ENCODE results near the gene TAF4B. TPM values are rescaled to one million over a fixed set of nuclear protein-coding genes. Genes with fewer than 3 reads are reported as not detected.
"Not testable (repeated sequence)": the region's sequence is repeated elsewhere in the genome, so short reads cannot be mapped to it uniquely, and the experiment has no call there.

Gene TAF4B
- total RNA-seq, 1 donor from 2014 or later: 3.2 TPM

- no peak overlapping the region for H3K9ac ChIP-seq (ENCODE audit: low read length)
- no peaks in the 10 kb centered on the region for H3K79me2 ChIP-seq (ENCODE audit: insufficient read depth, low read length)
- no peak overlapping the region for H3K4me3 ChIP-seq (ENCODE audit: insufficient read depth, low read depth, low read length)
- no peaks in the 10 kb centered on the region for H4K20me1 ChIP-seq (ENCODE audit: insufficient read depth, low read length)
- no peak overlapping the region for H3K27ac ChIP-seq (ENCODE audit: low read depth, low read length)
- TF ChIP-seq EZH2 (IDR thresholded peaks at IDR 0.05; ENCODE audit: insufficient read depth, low read length) (no peak), CTCF (IDR thresholded peaks at IDR 0.05; ENCODE audit: insufficient read depth, low read depth, low read length) (no peak)
- no peaks in the 10 kb centered on the region for H3K27me3 ChIP-seq (ENCODE audit: insufficient read depth, low read length)
- no peak overlapping the region for H3K4me2 ChIP-seq (ENCODE audit: low read length)
- H3K4me1 ChIP-seq (ENCODE audit: insufficient read depth, low read length): no peaks in the 10 kb centered on the region
- H3K9me3 ChIP-seq (ENCODE audit: insufficient read depth, low read depth, low read length): no peaks in the 10 kb centered on the region
- no peak for FAIRE-seq
- H2AFZ ChIP-seq (ENCODE audit: low read depth, low read length): no peak overlapping the region
- H3K36me3 ChIP-seq (ENCODE audit: insufficient read depth, low read length): no peaks in the 10 kb centered on the region
- Mint-ChIP-seq H3K9me3 (ENCODE audit: unreplicated experiment) (no peaks in the 10 kb centered on the region), H3K27ac (ENCODE audit: unreplicated experiment) (no peak overlapping the region), H3K4me3 (ENCODE audit: unreplicated experiment) (no peak overlapping the region), H3K4me1 (ENCODE audit: low read depth, unreplicated experiment) (no peaks in the 10 kb centered on the region), H3K36me3 (ENCODE audit: low read depth, unreplicated experiment) (no peaks in the 10 kb centered on the region), H3K27me3 (ENCODE audit: low read depth, unreplicated experiment) (no peaks in the 10 kb centered on the region)
- no peak for DNase-seq (ENCODE audit: low read depth)
Measured at GRCh38 chr18:26376105-26376504, 149.9 kb downstream of the TAF4B start.

- H3K4me3 Mint-ChIP-seq (ENCODE audit: unreplicated experiment): no peak overlapping the region
Measured at GRCh38 chr18:26378701-26379100, 152.5 kb downstream of the TAF4B start.

GRCh38 chr18:26381555-26381954 lies 155.3 kb downstream of the TAF4B start:
- H3K4me1 ChIP-seq (ENCODE audit: insufficient read depth, low read length); H3K9ac ChIP-seq (ENCODE audit: low read length); H3K4me3 ChIP-seq (ENCODE audit: insufficient read depth, low read depth, low read length); FAIRE-seq; H3K27me3 ChIP-seq (ENCODE audit: insufficient read depth, low read length); H2AFZ ChIP-seq (ENCODE audit: low read depth, low read length); H3K36me3 ChIP-seq (ENCODE audit: insufficient read depth, low read length); H3K27ac Mint-ChIP-seq (ENCODE audit: unreplicated experiment); H4K20me1 ChIP-seq (ENCODE audit: insufficient read depth, low read length); H3K4me1 Mint-ChIP-seq (ENCODE audit: low read depth, unreplicated experiment); DNase-seq (ENCODE audit: low read depth); H3K79me2 ChIP-seq (ENCODE audit: insufficient read depth, low read length); H3K27me3 Mint-ChIP-seq (ENCODE audit: low read depth, unreplicated experiment); H3K9me3 ChIP-seq (ENCODE audit: insufficient read depth, low read depth, low read length); H3K36me3 Mint-ChIP-seq (ENCODE audit: low read depth, unreplicated experiment); H3K9me3 Mint-ChIP-seq (ENCODE audit: unreplicated experiment); H3K4me2 ChIP-seq (ENCODE audit: low read length); H3K4me3 Mint-ChIP-seq (ENCODE audit: unreplicated experiment); H3K27ac ChIP-seq (ENCODE audit: low read depth, low read length): not testable (repeated sequence)

More at GRCh38 chr18:26378701-26379100, 152.5 kb downstream of the TAF4B start:
- no peak for TF ChIP-seq CTCF (IDR thresholded peaks at IDR 0.05; ENCODE audit: insufficient read depth, low read depth, low read length)
- no peak for TF ChIP-seq EZH2 (IDR thresholded peaks at IDR 0.05; ENCODE audit: insufficient read depth, low read length)
- H3K36me3 Mint-ChIP-seq (ENCODE audit: low read depth, unreplicated experiment): no peaks in the 10 kb centered on the region
- H3K27ac Mint-ChIP-seq (ENCODE audit: unreplicated experiment): no peak overlapping the region
- H3K4me1 Mint-ChIP-seq (ENCODE audit: low read depth, unreplicated experiment): no peaks in the 10 kb centered on the region
- no peak for DNase-seq (ENCODE audit: low read depth)
- no peak overlapping the region for H3K9ac ChIP-seq (ENCODE audit: low read length)
- H3K4me3 ChIP-seq (ENCODE audit: insufficient read depth, low read depth, low read length): no peak overlapping the region
- H3K4me2 ChIP-seq (ENCODE audit: low read length): no peak overlapping the region
- H4K20me1 ChIP-seq (ENCODE audit: insufficient read depth, low read length): no peaks in the 10 kb centered on the region
- no peaks in the 10 kb centered on the region for H3K4me1 ChIP-seq (ENCODE audit: insufficient read depth, low read length)
- H3K79me2 ChIP-seq (ENCODE audit: insufficient read depth, low read length): no peaks in the 10 kb centered on the region
- no peaks in the 10 kb centered on the region for H3K36me3 ChIP-seq (ENCODE audit: insufficient read depth, low read length)
- H3K27ac ChIP-seq (ENCODE audit: low read depth, low read length): no peak overlapping the region
- no peaks in the 10 kb centered on the region for H3K9me3 ChIP-seq (ENCODE audit: insufficient read depth, low read depth, low read length)
- H2AFZ ChIP-seq (ENCODE audit: low read depth, low read length): no peak overlapping the region
- no peaks in the 10 kb centered on the region for H3K9me3 Mint-ChIP-seq (ENCODE audit: unreplicated experiment)
- no peaks in the 10 kb centered on the region for H3K27me3 Mint-ChIP-seq (ENCODE audit: low read depth, unreplicated experiment)
- H3K27me3 ChIP-seq (ENCODE audit: insufficient read depth, low read length): no peaks in the 10 kb centered on the region
- no peak for FAIRE-seq
